Hepatic stellate cell (primary cell): Measurements from ENCODE around the gene DOCK3.
"Not testable (repeated sequence)": the region's sequence is repeated elsewhere in the genome, so short reads cannot be mapped to it uniquely, and the experiment has no call there.

Source experiments
- DNase-seq: peaks from one replicate; pipeline ENCODE4 v3.0.0; 2011; ENCODE audit warnings: low spot score

Gene DOCK3

GRCh38 chr3:51106242-51106876, 431.6 kb downstream of the DOCK3 start:
- no peak for DNase-seq

DNA sequence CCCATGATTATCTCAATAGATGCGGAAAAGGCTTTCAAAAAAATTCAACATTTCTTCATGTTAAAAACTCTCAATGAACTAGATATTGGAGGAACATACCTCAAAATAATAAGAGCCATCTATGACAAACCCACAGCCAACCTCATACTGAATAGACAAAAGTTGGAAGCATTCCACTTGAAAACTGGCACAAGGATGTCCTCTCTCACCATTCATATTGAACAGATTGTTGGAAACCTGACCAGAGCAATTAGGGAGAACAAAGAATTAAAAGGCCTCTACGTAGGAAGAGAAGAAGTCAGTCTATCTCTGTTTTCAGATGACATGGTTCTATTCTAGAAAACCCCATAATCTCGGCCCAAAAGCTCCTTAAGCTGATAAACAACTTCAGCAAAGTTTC, 435.9 kb downstream of the DOCK3 start:
- no peak for DNase-seq

DNA sequence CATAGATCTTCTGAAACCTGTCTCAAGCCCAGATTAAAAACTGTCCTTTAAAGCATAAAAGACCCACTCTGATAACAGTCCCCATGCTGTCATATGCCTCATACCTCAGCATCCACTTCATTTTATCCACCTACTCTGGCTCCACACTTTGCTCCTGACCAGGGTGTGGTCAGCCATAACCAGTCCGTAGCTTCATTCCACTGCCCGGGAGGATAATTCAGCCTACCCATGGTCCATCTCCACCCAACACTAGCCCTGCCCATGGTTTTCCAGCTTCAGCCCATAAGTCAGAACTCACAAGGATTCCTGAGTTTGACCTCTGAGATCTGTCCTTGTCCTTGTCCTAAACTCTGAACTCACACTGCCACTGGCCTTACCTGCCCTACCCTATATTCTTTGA, 448.2 kb downstream of the DOCK3 start:
- DNase-seq, result no peak

DNA sequence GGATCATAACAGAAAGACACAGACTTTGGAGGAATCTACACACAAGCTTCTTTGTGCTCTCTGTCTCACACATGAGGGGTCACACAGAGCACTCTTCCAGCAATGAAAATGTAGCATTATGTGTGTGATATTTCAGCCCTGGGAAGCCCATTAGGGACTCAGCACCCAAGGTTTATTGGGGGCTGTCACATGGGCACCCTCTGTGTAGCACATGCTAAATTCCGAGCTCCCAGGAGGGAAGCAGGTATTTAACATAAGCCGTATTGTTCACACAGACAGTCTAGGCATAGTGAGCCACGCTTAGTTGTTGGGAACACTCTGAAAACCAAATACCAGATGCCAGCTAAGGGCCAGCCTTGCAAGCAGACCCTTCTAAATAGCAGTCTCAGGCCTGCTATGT, 448.8 kb downstream of the DOCK3 start:
- DNase-seq, result no peak

DNA sequence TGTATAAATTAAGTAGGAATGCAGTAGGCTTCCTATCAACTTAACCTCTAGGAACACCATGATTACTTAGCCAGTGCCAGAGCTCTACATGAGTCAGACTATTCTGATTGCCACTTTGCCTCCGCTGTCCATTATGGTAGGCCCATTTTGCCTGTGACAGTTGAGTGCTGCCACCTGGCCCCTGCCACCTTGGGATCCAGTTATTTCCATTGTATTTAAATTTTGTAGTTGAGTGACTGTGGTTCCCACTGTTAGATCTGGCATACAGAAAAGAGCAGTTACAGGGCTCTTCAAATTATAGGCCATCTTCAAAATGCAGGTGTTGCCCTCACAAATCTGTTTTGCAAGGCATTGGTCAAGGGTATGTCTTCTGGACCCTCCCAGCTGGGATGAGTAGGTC, 456.9 kb downstream of the DOCK3 start:
- DNase-seq, result not testable (repeated sequence)

- no peak for DNase-seq
Observed at GRCh38 chr3:51137715-51138114, 463.0 kb downstream of the DOCK3 start.

GRCh38 chr3:51139616-51140015, 464.9 kb downstream of the DOCK3 start:
- no peak for DNase-seq

- no peak for DNase-seq
Observed at GRCh38 chr3:51141573-51141972, 466.8 kb downstream of the DOCK3 start.

DNA sequence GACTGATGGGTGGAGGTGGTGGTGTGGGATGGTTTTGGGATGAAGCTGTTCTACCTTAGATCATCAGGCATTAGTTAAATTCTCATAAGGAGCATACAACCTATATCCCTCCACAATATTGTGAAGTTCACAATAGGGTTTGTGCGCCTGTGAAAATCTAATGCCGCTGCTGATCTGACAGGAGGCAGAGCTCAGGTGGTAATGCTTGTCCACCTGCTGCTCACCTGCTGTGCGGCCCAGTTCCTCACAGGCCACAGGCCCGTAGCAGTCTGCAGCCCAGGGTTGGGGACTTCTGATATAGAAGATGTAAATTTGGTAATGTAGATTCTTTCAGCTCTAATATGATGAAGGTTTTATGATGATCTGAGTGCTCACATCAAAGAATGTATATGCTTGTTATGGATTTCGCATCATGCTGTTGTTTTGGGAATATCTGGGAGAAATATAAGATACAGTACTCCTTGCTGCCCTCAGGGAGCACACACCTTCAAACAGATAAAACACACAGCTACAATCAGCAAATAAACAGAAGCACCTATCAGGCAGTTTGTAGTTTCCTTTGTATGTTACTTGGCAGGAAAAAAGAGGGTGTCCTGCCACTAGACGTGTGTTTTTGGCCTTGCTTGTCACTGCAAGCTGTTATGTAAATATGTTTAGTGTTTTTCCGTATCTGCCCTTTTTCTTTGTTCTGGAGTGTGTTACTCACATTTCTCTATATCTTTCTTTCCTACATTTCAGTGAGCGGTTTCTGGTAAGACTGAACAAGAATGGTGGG, 471.3 kb downstream of the DOCK3 start:
- no peak for DNase-seq

GRCh38 chr3:51146781-51147180, 472.1 kb downstream of the DOCK3 start:
- no peak for DNase-seq

DNA sequence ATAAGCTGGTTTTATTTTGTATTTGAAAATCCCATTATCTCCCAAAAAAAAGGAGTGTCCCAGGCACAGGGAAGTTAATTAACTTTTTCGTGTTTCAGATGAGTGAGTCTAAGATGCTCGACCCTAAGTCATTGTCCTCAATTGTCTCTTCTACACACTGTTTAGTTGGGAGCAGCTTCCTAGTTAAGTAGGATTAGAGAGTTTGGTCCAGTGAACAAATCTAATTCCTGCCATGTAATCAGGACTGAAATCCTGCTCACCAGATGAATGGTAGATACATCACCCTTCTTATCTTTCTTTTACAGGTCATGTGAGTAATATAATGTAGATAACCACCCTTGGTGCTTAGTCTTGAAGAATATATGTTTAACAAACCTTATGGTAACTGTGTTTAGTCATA, 481.4 kb downstream of the DOCK3 start:
- no peak for DNase-seq

DNA sequence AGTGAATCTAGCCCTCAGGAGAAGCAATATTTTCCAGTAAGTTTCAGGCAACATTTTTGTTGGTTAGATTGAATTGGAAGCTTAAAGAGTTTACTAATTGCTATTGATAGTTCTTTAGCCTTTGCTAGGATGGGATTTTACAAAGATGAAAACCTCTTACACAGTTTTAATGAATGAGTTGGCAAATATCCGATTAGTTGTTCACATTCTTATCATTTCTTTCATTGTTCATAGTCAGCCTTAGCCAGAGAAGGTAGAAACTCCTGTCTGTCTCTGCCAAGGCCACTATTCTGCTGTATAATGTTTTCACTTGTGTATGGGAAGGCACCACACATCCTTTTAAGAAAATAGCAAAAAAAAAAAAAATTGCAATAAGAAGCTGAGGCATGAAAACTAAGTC, 488.3 kb downstream of the DOCK3 start:
- DNase-seq, result no peak

DNA sequence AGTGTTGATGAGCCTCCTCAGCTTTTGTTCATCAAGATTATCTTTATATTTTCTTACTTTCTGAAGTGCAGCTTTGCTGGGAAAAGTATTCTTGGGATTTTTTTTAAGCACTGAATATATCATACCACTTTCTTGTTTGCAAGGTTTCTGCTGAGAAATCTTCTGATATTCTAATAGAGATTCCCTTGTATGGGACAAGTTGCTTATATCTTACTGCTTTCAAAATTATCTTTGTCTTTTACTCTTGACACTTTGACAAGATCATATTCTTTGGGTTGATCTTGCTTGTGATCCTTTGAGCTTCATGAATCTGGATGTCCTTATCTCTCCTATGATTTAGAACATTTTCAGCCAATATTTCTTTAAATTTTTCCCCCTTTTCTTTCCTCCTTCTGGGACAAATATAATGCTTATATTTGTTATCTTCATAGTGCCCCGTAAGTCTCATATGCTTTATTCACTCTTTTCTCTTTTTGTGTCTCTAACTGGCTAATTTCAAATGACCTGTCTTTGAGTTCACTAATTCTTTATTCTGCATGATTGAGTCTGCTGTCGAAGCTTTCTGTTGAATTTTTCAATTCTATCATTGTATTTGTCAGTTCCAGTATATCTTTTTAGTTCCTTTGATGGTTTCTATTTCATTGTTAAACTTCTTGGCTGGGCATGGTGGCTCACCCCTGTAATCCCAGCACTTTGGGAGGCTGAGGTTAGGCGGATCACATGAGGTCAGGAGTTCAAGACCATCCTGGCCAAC, 499.0 kb downstream of the DOCK3 start:
- DNase-seq, result no peak

- no peak for DNase-seq
Observed at GRCh38 chr3:51176923-51177322, 502.2 kb downstream of the DOCK3 start.

- not testable (repeated sequence) for DNase-seq
Observed at GRCh38 chr3:51186446-51186845, 511.7 kb downstream of the DOCK3 start.

DNA sequence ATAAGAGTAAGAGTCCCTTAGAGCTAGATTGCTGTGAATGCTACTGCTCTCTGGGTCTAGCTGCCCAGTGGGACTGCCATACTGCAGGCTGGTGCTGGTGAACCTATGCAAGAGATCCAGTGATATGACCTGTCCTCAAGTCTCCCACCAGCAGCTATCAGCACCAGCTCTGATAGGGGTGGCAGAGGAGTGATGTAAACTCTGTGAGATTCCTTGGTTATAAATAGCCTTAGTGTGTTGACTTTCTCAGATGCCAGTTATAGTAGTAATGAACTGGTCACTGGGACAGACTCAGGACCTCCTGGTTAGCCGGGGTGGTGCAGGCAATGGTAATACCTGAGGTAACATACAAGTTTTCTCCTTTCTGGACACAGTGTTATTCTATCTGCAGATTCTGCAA, 515.5 kb downstream of the DOCK3 start:
- DNase-seq, result no peak

GRCh38 chr3:51190827-51191226, 516.1 kb downstream of the DOCK3 start:
- DNase-seq, result no peak

- no peak for DNase-seq
Observed at GRCh38 chr3:51191768-51192167, 517.0 kb downstream of the DOCK3 start.

- DNase-seq, result peak; percentile 7
Observed at GRCh38 chr3:51198477-51198876, 523.8 kb downstream of the DOCK3 start.

- not testable (repeated sequence) for DNase-seq
Observed at GRCh38 chr3:51199296-51199695, 524.6 kb downstream of the DOCK3 start.

GRCh38 chr3:51216291-51216690, 541.6 kb downstream of the DOCK3 start:
- no peak for DNase-seq

- DNase-seq, result no peak
Observed at GRCh38 chr3:51221959-51222358, 547.2 kb downstream of the DOCK3 start.

GRCh38 chr3:51224283-51224682, 549.6 kb downstream of the DOCK3 start:
- no peak for DNase-seq
